H1 (cell line): ENCODE measurements around the gene TRAPPC8. TPM values are rescaled to one million over a fixed set of nuclear protein-coding genes. Genes with fewer than 3 reads are reported as not detected.

Source experiments
- CTCF ChIA-PET: fragments of 300-600 bp; sonication (Branson Sonifier 250); formaldehyde crosslinking; loops from one replicate; lab custom pipeline; 2021; ENCODE audit not compliant: partially characterized antibody; lab: Charles Lee
- POLR2A ChIA-PET: fragments of 300-600 bp; sonication (Branson Sonifier 250); formaldehyde crosslinking; loops from one replicate; lab custom pipeline; 2021; ENCODE audit warnings: inconsistent platforms; ENCODE audit not compliant: partially characterized antibody; lab: Charles Lee
- DNase-seq, 2 experiments: peaks; one replicate each; pipeline versions ENCODE4 v3.0.0 to v3.0.0-alpha.2; 2010 to 2022; ENCODE audit warnings: low spot score in 2 of 2, low read depth in 1 of 2, mixed read lengths in 1 of 2
- FAIRE-seq: peaks from 2 replicates; lab custom pipeline; 2011; peaks lifted over from hg19 to GRCh38; lab: Jason Lieb, UNC
- H2AFZ ChIP-seq: 2 replicates; pipeline ENCODE4 v1.8.1; 2012; ENCODE audit warnings: low read length, inconsistent platforms
- H2AK5ac ChIP-seq: 2 replicates; pipeline ENCODE4 v1.6.1; 2013; ENCODE audit warnings: low read depth, low read length
- H2BK120ac ChIP-seq: replicated peaks from 2 replicates; pipeline ENCODE3; 2013; ENCODE audit warnings: low read depth, low read length, inconsistent platforms
- H2BK12ac ChIP-seq: 2 replicates; pipeline ENCODE4 v1.6.1; 2013; ENCODE audit warnings: low read depth, low read length
- H2BK15ac ChIP-seq: 2 replicates; pipeline ENCODE4 v1.6.1; 2013; ENCODE audit warnings: low read length
- H2BK20ac ChIP-seq: 2 replicates; pipeline ENCODE4 v1.6.1; 2013; ENCODE audit warnings: low read length
- H2BK5ac ChIP-seq: 2 replicates; pipeline ENCODE4 v1.6.1; 2013; ENCODE audit warnings: low read depth, low read length
- H3K14ac ChIP-seq: 2 replicates; pipeline ENCODE4 v1.6.1; 2013; ENCODE audit warnings: inconsistent platforms; ENCODE audit not compliant: insufficient read length
- H3K18ac ChIP-seq: 2 replicates; pipeline ENCODE4 v1.6.1; 2013; ENCODE audit warnings: low read length; ENCODE audit errors: extremely low read depth
- H3K23ac ChIP-seq: 2 replicates; pipeline ENCODE4 v1.6.1; 2013; ENCODE audit warnings: inconsistent platforms; ENCODE audit not compliant: insufficient read length
- H3K23me2 ChIP-seq: 2 replicates; pipeline ENCODE4 v1.6.1; 2013; ENCODE audit warnings: low read depth, low read length
- H3K27ac ChIP-seq: 2 replicates; pipeline ENCODE4 v1.6.1; 2011; ENCODE audit warnings: low read depth, low read length, inconsistent platforms
- H3K27me3 ChIP-seq, 4 experiments: replicated peaks in 1 of 4; 1 replicate in 1 of 4; 2 replicates in 3 of 4; pipeline versions ENCODE4 v1.6.1 to v1.8.1; 2011 to 2013; ENCODE audit warnings: low read length in 3 of 4, mild to moderate bottlenecking in 3 of 4, inconsistent platforms in 2 of 4, mixed read lengths in 2 of 4, moderate library complexity in 1 of 4; ENCODE audit not compliant: control insufficient read depth in 3 of 4, insufficient read depth in 3 of 4; ENCODE audit errors: extremely low read depth in 1 of 4
- H3K36me3 ChIP-seq, 4 experiments: 2 replicates each; pipeline versions ENCODE4 v1.6.1 to v1.8.1; 2011 to 2013; ENCODE audit warnings: mild to moderate bottlenecking in 4 of 4, low read length in 3 of 4, moderate library complexity in 2 of 4, control low read depth in 1 of 4, inconsistent platforms in 1 of 4; ENCODE audit not compliant: insufficient read depth in 4 of 4, control insufficient read depth in 2 of 4
- H3K4ac ChIP-seq: replicated peaks from 2 replicates; pipeline ENCODE3; 2013; ENCODE audit warnings: low read length, low read depth, mixed read lengths, inconsistent platforms; ENCODE audit not compliant: insufficient read length
- H3K4me1 ChIP-seq, 4 experiments: replicated peaks in 1 of 4; 1 replicate in 1 of 4; 2 replicates in 3 of 4; pipeline versions ENCODE4 v1.6.1 to v1.8.1; 2011 to 2013; ENCODE audit warnings: low read length in 3 of 4, inconsistent platforms in 2 of 4, mixed read lengths in 1 of 4; ENCODE audit not compliant: insufficient read depth in 4 of 4, control insufficient read depth in 3 of 4
- H3K4me2 ChIP-seq, 2 experiments: 2 replicates each; pipeline versions ENCODE4 v1.6.1 to v1.8.1; 2011 to 2013; ENCODE audit warnings: low read depth in 2 of 2, low read length in 2 of 2, control low read depth in 1 of 2, inconsistent platforms in 1 of 2, mild to moderate bottlenecking in 1 of 2; ENCODE audit not compliant: insufficient read depth in 1 of 2
- H3K4me3 ChIP-seq, 4 experiments: fragments of 200-600, 300-600 bp in 1 of 4; sonication (generic), shearing (Covaris generic), sonication (Bioruptor Twin) in 1 of 4; 2 replicates each; pipeline versions ENCODE4 v1.5.1 to v1.8.1; 2011 to 2016; ENCODE audit warnings: low read length in 4 of 4, low read depth in 3 of 4, control low read depth in 2 of 4, inconsistent platforms in 2 of 4, mild to moderate bottlenecking in 2 of 4, mixed read lengths in 1 of 4, moderate library complexity in 1 of 4; ENCODE audit not compliant: insufficient read depth in 2 of 4; ENCODE audit errors: extremely low read depth in 1 of 4
- H3K56ac ChIP-seq: replicated peaks from 2 replicates; pipeline ENCODE3; 2013; ENCODE audit warnings: low read depth, mild to moderate bottlenecking, mixed read lengths, low read length, inconsistent platforms; ENCODE audit not compliant: insufficient read length
- H3K79me1 ChIP-seq: 2 replicates; pipeline ENCODE4 v1.6.1; 2013; ENCODE audit warnings: low read depth, low read length, control low read depth
- H3K79me2 ChIP-seq, 2 experiments: 2 replicates each; pipeline versions ENCODE4 v1.6.1 to v1.8.1; 2012 to 2013; ENCODE audit warnings: low read length in 2 of 2, mild to moderate bottlenecking in 2 of 2, inconsistent platforms in 1 of 2; ENCODE audit not compliant: insufficient read depth in 2 of 2, control insufficient read depth in 1 of 2
- H3K9ac ChIP-seq, 4 experiments: replicated peaks in 1 of 4; 1 replicate in 1 of 4; 2 replicates in 3 of 4; pipeline versions ENCODE4 v1.6.1 to v1.8.1; 2011 to 2013; ENCODE audit warnings: low read depth in 3 of 4, low read length in 3 of 4, control low read depth in 2 of 4, mild to moderate bottlenecking in 2 of 4, moderate library complexity in 2 of 4, inconsistent platforms in 1 of 4; ENCODE audit errors: extremely low read depth in 1 of 4
- H3K9me3 ChIP-seq, 2 experiments: 2 replicates each; pipeline versions ENCODE4 v1.6.1 to v1.8.1; 2012 to 2013; ENCODE audit warnings: mild to moderate bottlenecking in 2 of 2, moderate library complexity in 2 of 2, control low read depth in 1 of 2, inconsistent platforms in 1 of 2, low read depth in 1 of 2, low read length in 1 of 2, mixed read lengths in 1 of 2; ENCODE audit not compliant: insufficient read depth in 2 of 2
- H4K20me1 ChIP-seq, 2 experiments: replicated peaks in 1 of 2; 2 replicates each; pipeline versions ENCODE3 to v1.8.1; 2011 to 2013; ENCODE audit warnings: inconsistent platforms in 2 of 2, low read length in 2 of 2, mild to moderate bottlenecking in 1 of 2; ENCODE audit not compliant: insufficient read depth in 2 of 2, control insufficient read depth in 1 of 2
- H4K5ac ChIP-seq: 2 replicates; pipeline ENCODE4 v1.6.1; 2013; ENCODE audit warnings: low read length, low read depth, mixed read lengths, inconsistent platforms; ENCODE audit not compliant: insufficient read length
- H4K8ac ChIP-seq: 2 replicates; pipeline ENCODE4 v1.8.0; 2013; ENCODE audit warnings: mild to moderate bottlenecking, moderate library complexity, low read length, inconsistent platforms; ENCODE audit not compliant: insufficient read depth; ENCODE audit errors: extremely low read depth
- H4K91ac ChIP-seq: replicated peaks from 2 replicates; pipeline ENCODE3; 2013; ENCODE audit warnings: low read length, mixed read lengths, inconsistent platforms; ENCODE audit not compliant: insufficient read length
- NRF1 ChIP-seq: IDR thresholded peaks from 2 replicates; pipeline ENCODE4 v1.6.1; 2011; ENCODE audit warnings: mild to moderate bottlenecking, low read depth, low read length, improper control_type of control experiment
- POLR2A ChIP-seq, 2 experiments: IDR thresholded peaks; 1 replicate in 1 of 2; 2 replicates in 1 of 2; pipeline ENCODE4 v1.6.1; 2011; ENCODE audit warnings: low read depth in 2 of 2, low read length in 2 of 2, mild to moderate bottlenecking in 2 of 2; ENCODE audit errors: control extremely low read depth in 1 of 2
- SP2 ChIP-seq: IDR thresholded peaks from 2 replicates; pipeline ENCODE4 v1.6.1; 2012; ENCODE audit warnings: mild to moderate bottlenecking, low read length, inconsistent platforms
- YY1 ChIP-seq: IDR thresholded peaks from 2 replicates; pipeline ENCODE4 v1.6.1; 2011; ENCODE audit warnings: low read depth, mild to moderate bottlenecking, low read length
- WGBS, 2 experiments: shearing (Covaris generic) in 1 of 2; methylation state at CpG; one replicate each; pipeline versions ENCODE4 v1.1.6 to v1.1.7; 2013 to 2015; ENCODE audit warnings: low lambda C conversion rate in 2 of 2, mixed read lengths in 2 of 2, inconsistent platforms in 1 of 2, low coverage in 1 of 2, missing lambda C conversion rate in 1 of 2; ENCODE audit not compliant: insufficient replicate concordance in 2 of 2, insufficient coverage in 1 of 2, insufficient read length in 1 of 2; ENCODE audit errors: extremely low coverage in 1 of 2, missing lambda C conversion rate in 1 of 2; 5-methylcytosine and 5-hydroxymethylcytosine counted together
- polyA plus RNA-seq, 7 experiments: library from polyadenylated mRNA; depleted of rRNA in 3 of 7; stranded (reverse) in 5 of 7; unstranded in 2 of 7; fragments of >200 nt in 5 of 7; fragments of 200-250 nt in 2 of 7; gene quantifications; 1 replicate in 5 of 7; 2 replicates in 1 of 7; 4 replicates in 1 of 7; pipeline versions ENCODE4 v1.2.1 to v1.2.3, GENCODE V29; 2011 to 2013; ENCODE audit warnings: missing spikeins in 2 of 7, mixed read lengths in 2 of 7
- total RNA-seq: library from RNA; stranded (reverse); fragmentation: NEBNext Ultra II Directional; extraction: Animal tissue kit (Norgen Biotek cat#: 25700); gene quantifications from 2 replicates; pipeline ENCODE4 v1.2.1, GENCODE V29; 2021
- TF ChIP-seq, protein P1 (sequence below): IDR thresholded peaks from 2 replicates; pipeline ENCODE4 v1.6.1; 2011; ENCODE audit warnings: low read depth, mild to moderate bottlenecking, low read length; ENCODE audit not compliant: insufficient read depth

The TRAPPC8 gene
- total and polyA plus RNA-seq, 2 of the 8 experiments (the other 6 are each of a cell fraction or from before 2014, with no cell fraction given), result 43.6 to 56.5 TPM

DNA sequence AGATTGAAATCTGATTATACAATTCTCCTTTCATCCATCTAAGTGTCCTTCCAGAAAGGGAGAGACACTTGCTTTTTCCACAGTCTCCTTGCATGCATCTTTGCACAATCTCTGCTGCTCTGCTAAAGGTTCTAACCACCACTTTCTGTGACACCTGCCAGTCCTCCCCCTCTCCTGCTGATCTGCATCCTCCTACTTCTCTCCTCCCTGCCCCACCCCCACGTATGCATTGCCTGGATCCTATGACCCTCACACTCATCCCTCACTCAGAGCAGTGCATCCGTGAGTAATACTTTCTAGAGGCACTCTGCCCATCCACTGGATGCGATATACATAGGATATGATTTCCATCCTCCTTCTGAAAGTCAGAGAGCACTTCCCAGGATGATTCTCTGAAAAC lies 27.7 kb upstream of the TRAPPC8 start:
- H3K9me3 ChIP-seq, result no peaks in the 10 kb centered on the region
- no peak overlapping the region for H3K4me2 ChIP-seq
- no peaks in the 10 kb centered on the region for H3K79me2 ChIP-seq
- ChIA-PET POLR2A (no interaction called here), CTCF (interaction anchor here (3.5 kb wide), 1 partner anchor 413 kb away, joined by 14 read pairs; no protein-coding TSS in a partner anchor)
- 49% methylated on average over 3 of the region's 3 CpGs; no CpG with 5 or more reads in 1 of the 2 experiments for WGBS, 2 experiments
- H3K23ac ChIP-seq, result no peak overlapping the region
- no peak overlapping the region for H3K9ac ChIP-seq
- no peak overlapping the region for H2AK5ac ChIP-seq
- H2BK15ac ChIP-seq, result no peak overlapping the region
- H2BK5ac ChIP-seq, result no peak overlapping the region
- H3K4ac ChIP-seq, result no peak overlapping the region
- H4K20me1 ChIP-seq, result no peaks in the 10 kb centered on the region
- no peaks in the 10 kb centered on the region for H3K4me1 ChIP-seq
- no peak overlapping the region for H4K5ac ChIP-seq
- no peak overlapping the region for H3K14ac ChIP-seq
- FAIRE-seq, result no peak
- H2BK120ac ChIP-seq, result no peak overlapping the region
- DNase-seq, result no peak
- H4K8ac ChIP-seq, result no peak overlapping the region
- H3K27ac ChIP-seq, result no peak overlapping the region
- H3K4me3 ChIP-seq, result no peak overlapping the region
- H2AFZ ChIP-seq, result no peak overlapping the region
- H3K36me3 ChIP-seq, result no peaks in the 10 kb centered on the region
- no peaks in the 10 kb centered on the region for H3K27me3 ChIP-seq
- no peak overlapping the region for H4K91ac ChIP-seq
- no peak overlapping the region for H3K18ac ChIP-seq
- no peak overlapping the region for H3K56ac ChIP-seq
- H2BK12ac ChIP-seq, result no peak overlapping the region
- no peak overlapping the region for H2BK20ac ChIP-seq
- H3K79me1 ChIP-seq, result no peaks in the 10 kb centered on the region
- H3K23me2 ChIP-seq, result no peaks in the 10 kb centered on the region
- no peak for TF ChIP-seq NRF1
- TF ChIP-seq YY1, result no peak
- TF ChIP-seq POLR2A (IDR thresholded peaks at IDR 0.05; ENCODE audit: control extremely low read depth in 1 of 2, low read depth in 2 of 2, low read length in 2 of 2), result no peak
- TF ChIP-seq, protein P1, sequence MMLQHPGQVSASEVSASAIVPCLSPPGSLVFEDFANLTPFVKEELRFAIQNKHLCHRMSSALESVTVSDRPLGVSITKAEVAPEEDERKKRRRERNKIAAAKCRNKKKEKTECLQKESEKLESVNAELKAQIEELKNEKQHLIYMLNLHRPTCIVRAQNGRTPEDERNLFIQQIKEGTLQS, result no peak
- no peak for TF ChIP-seq SP2
